Measurements from ENCODE around the gene SLC6A2.

SLC6A2 gene

GRCh38 chr16:55632259-55632658 is 23.5 kb upstream of the SLC6A2 start:
- TF ChIP-seq CTCF (conservative IDR thresholded peaks at IDR 0.05; ENCODE audit: low read depth), result no peak
- no peak for DNase-seq (ENCODE audit: low spot score)
- H3K27ac ChIP-seq, result no peak overlapping the region
- POLR2A ChIA-PET (ENCODE audit: low non-redundant PET), result no interaction called here
- CTCF ChIA-PET, result no interaction called here

- DNase-seq (ENCODE audit: low spot score), result no peak
- CTCF ChIA-PET, result no interaction called here
Measured at GRCh38 chr16:55634193-55634592, 21.6 kb upstream of the SLC6A2 start.

DNA sequence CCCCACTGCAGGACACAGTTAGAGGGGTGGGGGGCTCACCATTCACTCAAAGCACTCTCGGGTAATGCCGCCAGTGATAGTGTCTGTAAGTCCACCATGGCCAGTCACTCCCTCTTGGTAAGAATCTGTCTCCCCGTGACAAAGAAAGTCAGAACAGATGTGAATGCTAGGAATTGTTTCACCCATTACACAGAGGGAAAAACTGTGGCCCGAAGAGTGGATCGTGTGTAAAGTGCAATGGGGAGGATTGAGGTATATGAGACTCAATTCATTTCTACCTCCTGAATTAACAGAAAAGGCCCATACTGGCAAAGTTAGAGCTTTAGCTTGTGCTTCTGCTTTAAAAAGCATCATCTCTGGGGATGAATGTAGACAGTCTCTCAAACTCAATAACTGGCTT is 17.5 kb upstream of the SLC6A2 start:
- DNase-seq (ENCODE audit: low spot score), result no peak
- ChIA-PET CTCF (no interaction called here), POLR2A (ENCODE audit: low non-redundant PET) (no interaction called here)
- no peak for TF ChIP-seq CTCF (conservative IDR thresholded peaks at IDR 0.05; ENCODE audit: low read depth)
- H3K27ac ChIP-seq, result no peak overlapping the region

More at GRCh38 chr16:55634193-55634592, 21.6 kb upstream of the SLC6A2 start:
- POLR2A ChIA-PET (ENCODE audit: low non-redundant PET), result no interaction called here
- TF ChIP-seq CTCF (conservative IDR thresholded peaks at IDR 0.05; ENCODE audit: low read depth), result no peak
- no peak overlapping the region for H3K27ac ChIP-seq

DNA sequence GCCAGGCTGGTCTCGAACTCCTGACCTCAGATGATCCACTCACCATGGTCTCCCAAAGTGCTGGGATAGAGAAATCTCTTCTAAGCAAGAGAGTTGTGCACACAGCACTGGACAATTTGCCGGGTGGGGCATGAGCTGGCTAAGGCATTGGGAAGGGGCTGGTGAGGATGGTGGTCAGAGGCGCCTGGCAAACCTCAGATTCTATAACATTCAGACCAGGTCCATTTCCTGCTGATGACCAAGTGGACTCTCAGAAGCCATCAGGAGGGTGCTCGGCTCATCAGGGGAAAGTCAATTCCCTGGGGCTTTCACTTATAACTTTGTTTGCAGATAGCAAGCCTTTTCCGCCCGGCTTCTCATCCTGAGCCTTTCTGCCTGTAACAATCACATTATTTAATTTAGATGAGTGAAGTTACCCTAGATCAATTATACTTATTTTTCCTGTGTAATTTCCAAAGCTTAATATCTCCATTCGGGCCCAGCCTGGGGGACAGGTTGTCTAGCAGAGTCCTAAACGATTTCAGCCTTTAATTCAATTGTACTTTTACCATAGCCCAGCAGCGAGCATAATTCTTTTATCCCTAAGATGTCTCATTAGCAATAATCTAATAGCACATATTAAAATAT is 15.0 kb upstream of the SLC6A2 start:
- ChIA-PET CTCF (no interaction called here), POLR2A (ENCODE audit: low non-redundant PET) (no interaction called here)
- DNase-seq (ENCODE audit: low spot score), result no peak
- TF ChIP-seq CTCF (conservative IDR thresholded peaks at IDR 0.05; ENCODE audit: low read depth), result no peak
- H3K27ac ChIP-seq, result no peak overlapping the region

DNA sequence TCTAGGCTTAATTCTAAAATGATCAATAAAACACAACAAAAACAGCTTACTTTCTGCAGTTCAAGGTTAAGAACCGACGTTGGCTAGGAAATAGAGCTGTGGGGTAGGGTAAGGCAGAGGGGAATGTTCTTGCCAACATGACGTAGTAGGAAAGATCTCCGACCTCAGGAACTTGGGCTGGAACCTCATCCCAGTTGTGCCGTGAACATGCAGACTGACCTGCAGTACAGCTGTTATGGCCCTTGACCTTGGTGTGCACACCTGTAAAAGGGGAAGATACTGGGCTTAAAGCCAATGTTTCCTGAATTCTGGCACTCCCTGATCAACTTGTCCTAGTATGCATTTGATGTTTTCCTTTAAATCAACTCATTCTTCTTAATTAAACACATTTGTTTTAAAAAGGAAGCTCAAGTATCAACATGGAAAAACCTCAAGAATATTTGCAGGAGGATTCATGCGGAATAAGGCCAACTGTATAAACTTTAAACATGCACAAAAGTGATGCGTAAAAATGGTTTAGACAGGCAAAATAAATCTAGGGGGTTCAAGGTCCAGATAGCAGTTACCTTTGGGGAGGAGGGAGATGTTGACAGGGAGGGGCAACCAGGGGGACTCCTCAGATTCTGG is 14.2 kb upstream of the SLC6A2 start:
- H3K27ac ChIP-seq, result no peak overlapping the region
- no peak for DNase-seq (ENCODE audit: low spot score)
- no peak for TF ChIP-seq CTCF (conservative IDR thresholded peaks at IDR 0.05; ENCODE audit: low read depth)
- ChIA-PET POLR2A (ENCODE audit: low non-redundant PET) (no interaction called here), CTCF (no interaction called here)

DNA sequence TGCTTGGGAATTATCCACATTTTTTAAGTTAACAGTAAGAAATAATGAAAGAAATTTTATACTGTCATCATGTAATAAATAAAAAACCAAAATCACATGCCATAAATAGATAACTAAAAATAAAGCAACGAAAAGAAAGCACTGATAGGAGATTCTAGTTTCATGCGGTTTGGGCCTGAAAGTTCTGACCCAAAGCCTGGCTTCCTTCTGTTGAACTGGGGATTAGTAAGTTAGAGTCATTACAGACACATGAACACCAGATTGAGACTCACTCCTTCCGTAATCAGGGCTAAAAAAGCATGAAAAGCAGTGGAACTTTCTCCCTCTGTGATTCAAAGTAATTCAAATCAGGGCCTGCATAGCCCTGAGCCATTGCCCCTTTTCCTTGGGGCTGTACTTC is 13.2 kb upstream of the SLC6A2 start:
- H3K27ac ChIP-seq, result no peak overlapping the region
- TF ChIP-seq CTCF (conservative IDR thresholded peaks at IDR 0.05; ENCODE audit: low read depth), result no peak
- DNase-seq (ENCODE audit: low spot score), result no peak
- POLR2A ChIA-PET (ENCODE audit: low non-redundant PET), result no interaction called here
- CTCF ChIA-PET, result no interaction called here

Data from RWPE1 (cell line).